ENCODE results near the gene MAPK1. TPM values are rescaled to one million over a fixed set of nuclear protein-coding genes. Genes with fewer than 3 reads are reported as not detected.
"Not testable (repeated sequence)": the region's sequence is repeated elsewhere in the genome, so short reads cannot be mapped to it uniquely, and the experiment has no call there.

Gene MAPK1
- total and polyA plus RNA-seq, 12 donors, result 8.3 to 124 (median 101) TPM

- intact Hi-C loops (cut with DNase I), result no loop called here
- Histone ChIP-seq H3K4me1 (peaks cover 7 to 86% (median 58%) of the 10 kb centered on the region in 9 donors), H3K27ac (peak overlapping the region in 4 of 10 donors; percentile 53 to 66 (median 64)), H3K36me3 (peaks cover 0 to 7% (median 0%) of the 10 kb centered on the region in 9 donors), H3K4me3 (no peak overlapping the region), H3K27me3 (no peaks in the 10 kb centered on the region), H3K9me3 (no peaks in the 10 kb centered on the region)
- DNase-seq, result no peak
- no peak for ATAC-seq
- no peak for TF ChIP-seq CTCF (IDR thresholded peaks at IDR 0.05)
Observed at GRCh38 chr22:21850660-21851059, 16.8 kb downstream of the MAPK1 start.

- Histone ChIP-seq H3K27ac (peak overlapping the region in 9 of 10 donors; percentile 9 to 66 (median 52)), H3K4me1 (peaks cover 7 to 84% (median 58%) of the 10 kb centered on the region in 9 donors), H3K36me3 (peaks cover 0 to 9% (median 0%) of the 10 kb centered on the region in 9 donors), H3K4me3 (no peak overlapping the region), H3K27me3 (no peaks in the 10 kb centered on the region), H3K9me3 (no peaks in the 10 kb centered on the region)
- TF ChIP-seq CTCF (IDR thresholded peaks at IDR 0.05), result no peak
- 14 to 33% methylated on average over 1 of the region's 1 CpG for WGBS, 2 donors
- intact Hi-C loops (cut with DNase I), result no loop called here
- ATAC-seq (peak; percentile 42 to 88 (median 82)), DNase-seq (no peak)
Observed at GRCh38 chr22:21849489-21849888, 18.0 kb downstream of the MAPK1 start.

DNA sequence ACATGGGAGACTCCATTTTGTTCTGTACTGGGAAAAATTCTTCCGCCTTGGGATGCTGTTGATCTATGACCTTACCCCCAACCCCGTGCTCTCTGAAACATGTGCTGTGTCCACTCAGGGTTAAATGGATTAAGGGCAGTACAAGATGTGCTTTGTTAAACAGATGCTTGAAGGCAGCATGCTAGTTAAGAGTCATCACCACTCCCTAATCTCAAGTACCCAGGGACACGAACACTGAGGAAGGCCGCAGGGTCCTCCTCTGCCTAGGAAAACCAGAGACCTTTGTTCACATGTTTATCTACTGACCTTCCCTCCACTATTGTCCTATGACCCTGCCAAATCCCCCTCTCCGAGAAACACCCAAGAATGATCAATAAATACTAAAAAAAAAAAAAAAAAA is 19.4 kb downstream of the MAPK1 start:
- intact Hi-C loops (cut with DNase I); DNase-seq; H3K4me3 ChIP-seq; ATAC-seq; H3K9me3 ChIP-seq; H3K27me3 ChIP-seq: not testable (repeated sequence)
- Histone ChIP-seq H3K36me3 (peaks cover 0 to 20% (median 0%) of the 10 kb centered on the region in 9 donors), H3K4me1 (peaks cover 7 to 86% (median 55%) of the 10 kb centered on the region in 9 donors), H3K27ac (peak overlapping the region in 4 of 10 donors; percentile 9 to 66 (median 40))
- 60 to 71% methylated on average over 5 of the region's 5 CpGs for WGBS, 2 donors

DNA sequence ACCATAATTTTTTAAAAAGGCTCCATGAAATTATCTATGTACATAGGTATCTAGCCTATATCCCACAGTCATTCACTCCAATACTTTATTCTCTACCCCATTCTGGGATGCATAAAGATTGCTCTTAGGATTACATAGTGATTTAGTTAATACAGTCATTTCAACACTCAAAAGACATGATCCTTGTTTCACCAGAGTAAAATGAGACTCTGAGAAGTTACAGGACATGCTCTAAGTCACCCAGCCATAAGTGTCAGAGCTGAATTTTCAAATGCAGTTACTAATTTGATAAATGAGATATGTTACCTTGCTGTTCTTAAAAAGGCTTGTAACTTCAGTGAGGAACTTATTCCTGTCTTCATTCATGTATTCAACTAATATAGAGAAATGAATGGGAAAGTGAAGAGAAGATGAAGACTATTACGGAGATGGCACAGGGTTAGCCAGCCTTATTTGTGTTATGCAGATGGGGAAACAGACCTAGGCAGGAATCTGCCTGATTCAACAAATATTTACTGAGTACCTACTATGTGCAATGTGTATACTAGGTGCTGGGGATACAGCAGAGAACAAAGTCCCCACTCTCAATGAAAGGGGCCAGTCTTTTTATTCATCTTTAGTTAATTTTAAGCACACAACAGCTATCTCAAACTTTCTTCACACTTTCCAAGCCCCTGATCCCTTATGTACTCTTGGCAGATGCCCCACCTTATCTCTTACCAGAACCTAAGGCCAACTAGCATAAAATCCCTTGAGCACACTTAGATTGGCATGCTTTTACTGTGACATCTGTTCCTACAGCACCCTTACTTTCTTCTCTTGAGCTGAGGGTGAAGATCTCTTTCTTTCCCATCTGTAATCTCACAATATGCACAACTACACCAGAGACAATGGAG is 21.6 kb downstream of the MAPK1 start:
- H3K9me3 ChIP-seq, result no peaks in the 10 kb centered on the region
- peak in 2 of 8 donors; percentile 11 to 23 for ATAC-seq
- peaks cover 7 to 81% (median 51%) of the 10 kb centered on the region in 9 donors for H3K4me1 ChIP-seq

More for the DNA sequence above, 21.6 kb downstream of the MAPK1 start:
- no peak overlapping the region for H3K4me3 ChIP-seq
- 91 to 94% methylated on average over 1 of the region's 1 CpG for WGBS, 2 donors
- intact Hi-C loops (cut with DNase I), result no loop called here
- H3K27me3 ChIP-seq, result no peaks in the 10 kb centered on the region
- H3K27ac ChIP-seq, result peak overlapping the region in 6 of 10 donors; percentile 1 to 52 (median 25)
- no peak for TF ChIP-seq CTCF (IDR thresholded peaks at IDR 0.05)
- H3K36me3 ChIP-seq, result peaks cover 0 to 14% (median 0%) of the 10 kb centered on the region in 9 donors
- DNase-seq, result no peak

Measured in heart right ventricle (tissue), 16 donors.